HG03354 (cell line): ENCODE measurements around the gene ASRGL1.
A peak's percentile ranks its signal among the peaks of the same experiment; 100 is the strongest.
"Not testable (repeated sequence)": the region's sequence is repeated elsewhere in the genome, so short reads cannot be mapped to it uniquely, and the experiment has no call there.

Experiments
- ATAC-seq: cut with Tn5 transposase; IDR thresholded peaks from one replicate; pipeline ENCODE4 v1.9.1; 2021; ENCODE audit warnings: mild to moderate bottlenecking; ENCODE audit not compliant: unreplicated experiment, poor library complexity, severe bottlenecking

Gene ASRGL1

DNA sequence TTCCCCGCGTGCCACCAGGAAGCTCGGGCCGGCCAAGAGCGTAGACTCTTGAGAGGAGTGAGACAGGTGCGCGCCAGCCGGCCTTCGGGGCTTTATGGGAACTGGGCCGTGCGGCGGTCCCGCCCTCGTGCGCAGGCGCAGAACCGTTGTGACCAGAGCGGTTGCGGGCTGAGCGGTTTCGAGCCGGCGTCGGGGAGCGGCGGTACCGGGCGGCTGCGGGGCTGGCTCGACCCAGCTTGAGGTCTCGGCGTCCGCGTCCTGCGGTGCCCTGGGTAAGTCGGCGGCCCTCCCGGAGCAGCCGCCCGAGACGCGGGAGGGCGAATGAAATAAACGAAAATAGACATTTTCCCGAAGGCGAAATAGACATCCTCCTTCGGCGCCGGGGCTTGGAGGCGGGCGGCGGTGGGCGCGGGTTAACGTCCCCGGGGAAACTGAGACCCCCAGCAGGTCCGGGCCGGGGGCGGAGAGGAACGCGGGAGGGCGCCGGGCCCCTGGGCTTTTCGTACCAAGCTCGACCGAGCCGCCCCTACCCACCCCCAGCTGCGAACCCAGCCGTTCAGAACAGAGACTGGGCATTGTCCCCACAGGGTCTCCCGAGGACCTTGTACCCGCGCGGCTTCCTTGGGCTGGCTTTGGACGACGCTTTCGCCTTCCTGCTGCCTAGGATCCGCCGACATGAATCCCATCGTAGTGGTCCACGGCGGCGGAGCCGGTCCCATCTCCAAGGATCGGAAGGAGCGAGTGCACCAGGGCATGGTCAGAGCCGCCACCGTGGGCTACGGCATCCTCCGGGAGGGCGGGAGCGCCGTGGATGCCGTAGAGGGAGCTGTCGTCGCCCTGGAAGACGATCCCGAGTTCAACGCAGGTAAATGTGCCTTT, at the start of gene ASRGL1:
TSS of gene ASRGL1 (plus strand) at position 146 of the 879 bp plus-strand sequence. CDS start at position 676, 530 bp downstream.
- ATAC-seq: no peak

DNA sequence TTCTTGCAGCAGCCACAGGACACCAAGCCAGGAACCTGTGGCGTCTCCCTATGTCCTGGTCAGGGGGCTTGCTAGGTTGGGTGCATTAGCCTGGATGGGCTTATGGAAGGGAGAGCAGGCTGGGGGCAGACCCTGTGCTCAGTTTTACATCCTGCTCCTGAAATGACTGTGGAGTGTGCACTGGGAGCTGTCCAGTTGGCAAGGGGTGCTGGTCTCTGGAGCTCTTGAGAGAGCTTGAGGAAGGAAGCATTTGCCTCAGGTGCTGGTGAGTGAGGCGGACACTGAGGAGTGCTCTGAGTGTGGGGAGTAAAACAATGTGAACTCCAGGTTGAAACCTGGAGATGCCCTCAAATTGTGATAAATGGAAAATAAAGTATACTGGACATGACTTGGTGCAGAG, 41.7 kb upstream of the ASRGL1 start:
- no peak for ATAC-seq

- ATAC-seq: no peak
Observed at GRCh38 chr11:62298975-62299374, 38.3 kb upstream of the ASRGL1 start, which contains the start of gene SCGB1D4. Gene SCGB1D4 (minus strand): TSS chr11:62299075. CDS start chr11:62299010, 65 bp downstream.

- ATAC-seq: no peak
Observed at GRCh38 chr11:62306227-62306626, 31.0 kb upstream of the ASRGL1 start.

GRCh38 chr11:62307950-62308349, 29.3 kb upstream of the ASRGL1 start:
- ATAC-seq: no peak

GRCh38 chr11:62309991-62310390, 27.3 kb upstream of the ASRGL1 start:
- no peak for ATAC-seq

- no peak for ATAC-seq
Observed at GRCh38 chr11:62315431-62315830, 21.8 kb upstream of the ASRGL1 start.

DNA sequence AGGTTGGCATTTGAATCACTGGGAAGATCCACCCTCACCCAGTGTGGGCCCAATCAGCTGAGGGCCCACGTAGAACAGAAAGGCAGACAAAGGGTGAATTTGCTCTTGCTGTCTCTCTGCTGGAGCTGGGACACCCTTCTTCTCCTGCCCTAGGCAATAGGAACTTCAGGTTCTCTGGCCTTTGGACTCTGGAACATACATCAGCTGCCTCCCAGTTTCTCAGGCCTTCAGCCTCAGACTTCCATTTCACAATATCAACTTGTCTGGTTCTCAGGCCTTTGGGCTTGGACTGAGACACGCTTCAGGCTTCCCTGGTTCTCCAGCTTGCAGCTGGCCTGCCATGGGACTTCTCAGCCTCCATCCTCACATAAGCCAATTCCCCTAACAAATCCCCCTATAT, 14.7 kb upstream of the ASRGL1 start:
- no peak for ATAC-seq

GRCh38 chr11:62324731-62325556, 12.3 kb upstream of the ASRGL1 start:
- peak; percentile 53 for ATAC-seq

- not testable (repeated sequence) for ATAC-seq
Observed at GRCh38 chr11:62325781-62326180, 11.5 kb upstream of the ASRGL1 start.

GRCh38 chr11:62326719-62327118, 10.5 kb upstream of the ASRGL1 start:
- ATAC-seq: not testable (repeated sequence)

GRCh38 chr11:62327541-62327940, 9.7 kb upstream of the ASRGL1 start:
- not testable (repeated sequence) for ATAC-seq

DNA sequence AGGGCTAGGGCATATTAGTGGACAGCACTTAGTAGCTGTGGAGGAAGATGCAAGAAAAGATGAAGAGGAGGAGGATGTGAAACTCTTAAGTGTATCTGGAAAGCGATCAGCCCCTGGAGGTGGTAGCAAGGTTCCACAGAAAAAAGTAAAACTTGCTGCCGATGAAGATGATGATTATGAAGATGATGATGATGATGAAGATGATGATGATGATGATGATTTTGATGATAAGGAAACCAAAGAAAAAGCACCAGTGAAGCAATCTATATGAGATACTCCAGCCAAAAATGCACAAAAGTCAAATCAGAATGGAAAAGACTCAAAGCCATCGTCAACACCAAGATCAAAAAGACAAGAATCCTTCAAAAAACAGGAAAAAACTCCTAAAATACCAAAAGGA, 6.0 kb upstream of the ASRGL1 start:
- not testable (repeated sequence) for ATAC-seq

- ATAC-seq: no peak
Observed at GRCh38 chr11:62333768-62334167, 3.5 kb upstream of the ASRGL1 start.

- not testable (repeated sequence) for ATAC-seq
Observed at GRCh38 chr11:62336949-62337302, 322 bp upstream of the ASRGL1 start.

GRCh38 chr11:62338218-62338617, 970 bp downstream of the ASRGL1 start:
- no peak for ATAC-seq

GRCh38 chr11:62340269-62340901, 3.1 kb downstream of the ASRGL1 start:
- ATAC-seq: no peak

- ATAC-seq: no peak
Observed at GRCh38 chr11:62341588-62341987, 4.3 kb downstream of the ASRGL1 start.

- not testable (repeated sequence) for ATAC-seq
Observed at GRCh38 chr11:62343646-62344190, 6.5 kb downstream of the ASRGL1 start.

GRCh38 chr11:62344210-62344609, 7.0 kb downstream of the ASRGL1 start:
- no peak for ATAC-seq
